HG03064 (cell line): ENCODE data around the gene FAM193A.
"Not testable (repeated sequence)": the region's sequence is repeated elsewhere in the genome, so short reads cannot be mapped to it uniquely, and the experiment has no call there.

Source experiments
- ATAC-seq: cut with Tn5 transposase; IDR thresholded peaks from one replicate; pipeline ENCODE4 v1.9.1; 2021; ENCODE audit warnings: low read depth; ENCODE audit not compliant: unreplicated experiment

The FAM193A gene

DNA sequence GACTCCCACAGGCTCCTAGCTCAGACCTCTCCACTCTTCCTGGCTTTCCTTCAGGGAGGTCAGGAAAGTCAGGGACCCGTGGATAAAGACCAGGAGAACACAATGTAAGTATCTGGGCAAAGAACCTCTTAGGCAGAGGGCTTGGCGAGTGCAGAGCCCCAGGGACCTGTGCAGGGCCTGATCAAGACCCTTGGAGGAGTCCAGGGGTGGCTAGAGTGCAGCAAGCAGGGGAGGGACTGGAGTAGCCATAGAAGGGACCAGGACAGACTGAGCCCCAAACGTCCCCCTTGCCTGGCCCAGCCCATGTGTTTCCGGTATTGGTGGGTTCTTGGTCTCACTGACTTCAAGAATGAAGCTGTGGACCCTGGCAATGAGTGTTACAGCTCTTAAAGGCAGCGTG is 225.6 kb downstream of the FAM193A start:
- ATAC-seq = no peak

DNA sequence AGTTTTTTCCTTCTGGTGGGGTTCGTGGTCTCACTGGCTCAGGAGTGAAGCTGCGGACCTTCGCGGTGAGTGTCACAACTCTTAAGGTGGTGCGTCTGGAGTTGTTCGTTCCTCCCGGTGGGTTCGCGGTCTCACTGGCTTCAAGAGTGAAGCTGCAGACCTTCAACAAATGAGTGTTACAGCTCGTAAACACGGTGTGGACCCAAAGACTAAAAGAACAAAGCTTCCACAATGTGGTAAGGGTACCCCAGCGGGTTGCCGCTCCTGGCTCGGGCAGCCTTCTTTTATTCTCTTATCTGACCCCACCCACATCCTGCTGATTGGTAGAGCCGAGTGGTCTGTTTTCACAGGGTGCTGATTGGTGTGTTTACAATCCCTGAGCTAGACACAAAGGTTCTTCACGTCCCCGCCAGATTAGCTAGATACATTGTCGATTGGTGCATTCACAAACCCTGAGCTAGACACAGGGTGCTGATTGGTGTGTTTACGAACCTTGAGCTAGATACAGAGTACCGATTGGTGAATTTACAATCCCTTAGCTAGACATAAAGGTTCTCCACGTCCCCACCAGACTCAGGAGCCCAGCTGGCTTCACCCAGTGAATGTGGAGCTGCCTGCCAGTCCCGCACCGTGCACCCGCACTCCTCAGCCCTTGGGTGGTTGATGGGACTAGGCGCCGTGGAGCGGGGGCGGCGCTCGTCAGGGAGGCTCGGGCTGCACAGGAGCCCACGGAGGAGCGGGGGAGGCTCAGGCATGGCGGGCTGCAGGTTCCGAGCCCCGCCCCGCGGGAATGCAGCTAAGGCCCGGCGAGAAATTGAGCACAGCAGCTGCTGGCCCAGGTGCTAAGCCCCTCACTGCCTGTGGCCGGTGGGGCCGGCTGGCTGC is 226.3 kb downstream of the FAM193A start:
- not testable (repeated sequence) for ATAC-seq

DNA sequence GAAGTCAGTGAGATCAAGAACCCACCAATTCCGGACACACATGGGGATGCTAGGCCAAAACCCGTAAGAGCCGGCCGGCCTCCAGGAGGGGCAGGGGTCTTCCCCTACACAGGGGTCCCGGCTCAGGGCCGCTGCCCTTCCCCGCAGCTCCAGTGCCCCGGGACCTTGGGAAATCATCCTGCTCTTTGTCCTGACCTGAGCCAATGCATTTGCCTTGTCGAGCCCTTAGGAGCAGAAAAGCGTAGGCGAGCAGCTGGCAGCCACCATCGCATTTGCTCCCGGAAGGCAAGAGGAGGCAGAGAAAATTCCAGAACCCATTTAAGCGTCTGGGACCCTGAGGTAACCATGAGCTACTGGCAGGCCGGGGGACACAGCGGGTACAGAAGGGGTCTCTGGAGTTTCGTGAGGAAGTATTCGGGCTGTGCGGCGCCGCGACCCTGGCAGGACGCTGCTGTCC is 227.1 kb downstream of the FAM193A start:
- no peak for ATAC-seq

DNA sequence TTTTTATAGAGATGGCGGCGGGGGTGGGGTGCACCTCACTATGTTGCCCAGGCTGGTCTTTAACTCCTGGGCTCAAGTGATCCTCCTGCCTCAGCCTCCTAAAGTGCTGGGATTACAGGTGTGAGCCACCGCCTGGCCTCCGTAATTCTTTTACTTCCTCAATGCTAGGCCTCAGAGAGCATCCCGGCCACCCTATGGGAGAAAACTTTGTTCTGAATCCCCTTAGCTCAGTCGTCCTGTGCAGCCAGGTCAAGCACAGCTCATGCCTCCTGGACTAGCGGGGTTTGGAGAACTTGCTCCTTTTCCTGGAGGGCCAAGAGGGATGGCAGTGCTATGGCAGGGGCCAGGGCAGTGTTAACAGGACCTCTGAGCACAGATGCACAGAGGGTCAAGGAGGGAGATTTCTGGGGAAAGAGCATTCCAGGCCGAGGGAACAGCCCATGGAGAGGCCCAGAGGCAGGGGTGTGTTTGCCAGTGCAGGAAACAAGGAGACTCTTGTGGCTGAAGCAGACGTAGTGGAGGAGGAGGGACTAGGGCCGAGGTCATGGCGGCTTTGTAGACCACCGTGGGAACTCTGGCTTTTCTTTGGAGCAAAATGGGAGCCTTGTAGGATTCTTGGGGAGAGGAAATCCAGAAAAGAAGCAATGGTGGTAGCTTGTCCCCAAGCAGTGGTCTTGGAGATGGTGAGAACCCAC is 229.5 kb downstream of the FAM193A start:
- ATAC-seq = no peak

DNA sequence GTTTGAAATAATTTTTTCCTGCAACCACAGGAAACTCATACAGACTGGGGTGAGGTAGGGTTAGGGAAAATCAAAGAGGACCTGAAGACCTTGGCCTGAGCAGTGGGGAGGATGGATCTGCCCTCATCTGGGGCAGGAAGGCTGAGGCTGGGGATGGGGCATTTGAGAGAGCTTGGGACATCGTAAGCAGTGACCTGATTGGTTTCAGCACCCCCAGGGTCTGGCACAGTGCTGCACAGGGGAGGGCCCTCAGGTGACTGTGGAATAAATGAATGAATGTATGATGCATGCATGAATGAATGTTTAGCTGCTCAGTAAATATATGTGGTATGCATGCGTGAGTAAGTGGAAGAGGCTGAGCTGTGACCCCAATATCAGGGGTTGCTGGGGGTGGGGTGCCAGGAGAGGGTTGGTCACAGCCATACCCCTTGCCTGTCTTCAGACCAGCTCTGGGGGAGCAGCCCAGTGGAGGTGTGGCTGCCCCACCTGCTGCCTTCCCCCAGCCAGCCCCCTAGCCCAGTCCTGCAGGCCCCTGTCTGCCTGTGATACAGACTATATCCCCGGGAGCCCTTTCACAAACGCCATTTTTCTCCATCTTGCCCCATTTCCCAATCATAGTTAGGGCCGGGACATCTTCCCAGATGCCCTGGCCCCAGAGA is 230.7 kb downstream of the FAM193A start:
- no peak for ATAC-seq

DNA sequence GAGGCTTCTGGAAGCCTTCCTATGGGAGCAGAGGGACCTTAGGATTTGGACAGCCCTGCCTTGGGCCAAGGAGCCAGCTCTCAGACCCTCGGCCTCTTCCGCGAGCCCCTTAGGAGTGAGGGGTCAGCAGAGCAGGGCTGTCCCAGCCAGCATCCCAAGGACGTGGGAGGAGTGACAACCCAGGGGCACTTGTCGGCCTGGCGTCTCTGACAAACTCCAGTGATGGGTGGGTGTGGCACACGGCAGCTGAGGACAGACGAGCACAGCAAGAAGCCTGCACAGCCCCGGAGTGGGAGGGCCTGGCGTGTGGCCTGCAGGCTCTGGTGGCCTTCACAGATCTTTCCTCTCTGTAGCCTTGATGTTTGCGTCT is 231.2 kb downstream of the FAM193A start:
- ATAC-seq = no peak

DNA sequence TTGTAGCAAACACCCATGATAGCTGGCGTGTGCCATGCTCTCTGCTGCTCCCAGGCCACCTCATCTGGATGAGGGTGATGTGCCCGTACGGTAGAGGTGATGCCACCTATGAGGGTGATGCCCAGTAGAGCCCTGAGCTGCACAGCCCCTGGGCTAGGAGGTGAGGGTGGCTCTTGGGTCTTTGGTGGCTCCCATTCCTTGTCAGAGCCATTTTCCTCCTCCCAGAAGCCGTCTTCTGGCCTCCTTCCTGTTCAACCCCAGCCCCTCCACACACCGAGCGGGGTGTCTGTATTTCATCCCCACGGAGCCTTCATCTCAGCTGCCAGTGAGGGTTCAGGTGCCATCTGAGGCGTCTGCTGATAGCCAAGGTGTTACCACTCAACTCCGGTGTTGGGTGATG is 231.7 kb downstream of the FAM193A start:
- ATAC-seq = no peak

DNA sequence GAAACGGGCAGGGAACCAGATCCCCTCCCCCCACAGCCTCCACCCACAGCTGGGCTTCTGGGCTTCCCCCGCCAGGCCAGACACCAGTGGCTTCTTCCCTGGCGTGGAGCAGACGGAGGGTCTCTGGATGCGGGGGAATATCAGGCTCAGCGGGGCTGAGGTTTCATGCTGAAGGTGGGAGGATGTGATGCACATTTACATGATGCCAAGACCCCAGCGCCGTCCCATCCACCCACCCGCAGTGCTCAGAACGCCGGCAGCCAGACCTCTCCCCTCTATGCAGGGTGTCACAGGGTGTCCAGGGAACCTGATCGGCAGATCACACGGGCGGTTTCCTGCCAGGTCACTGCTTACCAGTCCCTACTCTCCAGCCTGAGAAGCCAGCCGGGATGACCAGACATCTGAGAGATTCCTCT is 232.5 kb downstream of the FAM193A start:
- no peak for ATAC-seq

DNA sequence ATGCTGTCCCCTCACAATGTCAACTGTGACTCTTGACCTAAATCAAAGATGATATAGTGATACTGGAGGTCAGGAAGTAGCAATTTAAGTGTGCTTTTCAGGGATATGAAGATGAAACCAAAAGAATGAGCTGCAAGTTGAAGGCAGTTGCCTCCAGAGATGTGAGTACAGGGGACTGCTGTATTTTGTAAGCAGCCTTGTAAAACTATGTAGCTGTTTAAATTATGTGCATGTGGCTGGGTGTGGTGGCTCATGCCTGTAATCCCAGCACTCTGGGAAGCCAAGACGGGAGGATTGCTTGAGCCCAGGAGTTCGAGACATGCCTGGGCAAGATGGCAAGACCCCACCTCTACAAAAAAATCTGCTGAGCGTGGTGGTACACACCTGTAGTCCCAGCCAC is 234.8 kb downstream of the FAM193A start:
- no peak for ATAC-seq

DNA sequence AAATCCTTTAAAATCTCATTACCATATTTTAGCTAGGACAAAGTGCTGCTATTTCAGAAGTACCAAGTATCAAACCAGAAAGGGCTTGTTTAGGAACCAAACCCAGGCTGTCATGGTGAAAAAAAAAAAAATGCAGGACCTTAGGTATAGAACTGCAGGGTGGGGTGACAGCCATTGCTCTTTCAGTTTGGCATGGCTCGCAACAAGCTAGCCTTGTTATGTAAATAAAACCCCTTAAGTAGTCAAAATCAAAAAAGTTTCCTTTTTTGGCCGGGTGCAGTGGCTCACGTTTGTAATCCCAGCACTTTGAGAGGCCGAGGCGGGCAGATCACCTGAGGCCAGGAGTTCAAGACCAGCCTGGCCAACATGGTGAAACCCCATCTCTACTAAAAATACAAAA is 244.2 kb downstream of the FAM193A start:
- not testable (repeated sequence) for ATAC-seq

DNA sequence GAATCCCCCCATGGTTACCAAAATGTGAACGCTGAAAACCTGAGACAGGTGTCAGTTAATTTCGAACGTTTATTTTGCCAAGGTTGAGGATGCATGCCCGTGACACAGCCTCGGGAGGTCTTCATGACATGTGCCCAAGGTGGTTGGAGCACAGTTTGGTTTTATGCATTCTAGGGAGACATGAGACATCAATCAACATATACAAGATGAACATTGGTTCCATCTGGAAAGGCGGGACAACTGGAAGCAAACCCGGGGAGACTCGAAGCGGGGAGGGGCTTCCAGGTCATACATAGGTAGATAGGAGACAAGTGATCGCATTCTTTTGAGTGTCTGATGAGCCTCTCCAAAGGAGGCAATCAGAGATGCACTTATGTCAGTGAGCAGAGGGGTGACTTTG is 245.5 kb downstream of the FAM193A start:
- ATAC-seq = no peak
